ENCODE data around the gene CDK11B.
"Not testable (repeated sequence)": the region's sequence is repeated elsewhere in the genome, so short reads cannot be mapped to it uniquely, and the experiment has no call there.

GRCh38 chr1:1700557-1700956 lies 41.8 kb upstream of the CDK11B start:
- TF ChIP-seq CTCF (conservative IDR thresholded peaks at IDR 0.05); ZFX (IDR thresholded peaks at IDR 0.05): not testable (repeated sequence)

All from C4-2B (cell line).